Activated CD8-positive, alpha-beta T cell treated with anti-CD3 and anti-CD28 coated beads for 36 hours (primary cell): ENCODE data around the gene SLFNL1. TPM values are rescaled to one million over a fixed set of nuclear protein-coding genes. Genes with fewer than 3 reads are reported as not detected.

Source experiments
- ATAC-seq: fragments of 200-7000 bp; cut with Tn5 transposase; one replicate; pipeline ENCODE4 v1.10.0; 2021; ENCODE audit warnings: mild to moderate bottlenecking, moderate library complexity
- CTCF ChIA-PET: fragments of 350-600 bp; sonication (Branson Sonifier 250); formaldehyde crosslinking; loops from one replicate; lab custom pipeline; 2021; ENCODE audit warnings: antibody characterized with exemption; lab: Charles Lee
- POLR2A ChIA-PET: fragments of 350-600 bp; sonication (Branson Sonifier 250); formaldehyde crosslinking; loops from one replicate; lab custom pipeline; 2021; ENCODE audit warnings: antibody characterized with exemption; lab: Charles Lee
- DNase-seq: peaks from one replicate; pipeline ENCODE4 v3.0.0-alpha.2; 2020
- H3K27ac Mint-ChIP-seq: one replicate; pipeline ENCODE4 v1.8.0; 2021; ENCODE audit warnings: mild to moderate bottlenecking, mixed read lengths
- H3K27me3 Mint-ChIP-seq: one replicate; pipeline ENCODE4 v1.8.0; 2021; ENCODE audit warnings: mixed read lengths
- H3K36me3 Mint-ChIP-seq: one replicate; pipeline ENCODE4 v1.8.0; 2021; ENCODE audit warnings: low read depth, mixed read lengths
- H3K4me1 Mint-ChIP-seq: one replicate; pipeline ENCODE4 v1.8.0; 2021; ENCODE audit warnings: low read depth, mixed read lengths
- H3K4me3 Mint-ChIP-seq: one replicate; pipeline ENCODE4 v1.8.0; 2021; ENCODE audit warnings: mild to moderate bottlenecking, moderate library complexity, mixed read lengths
- H3K9me3 Mint-ChIP-seq: one replicate; pipeline ENCODE4 v1.8.0; 2021; ENCODE audit warnings: mixed read lengths
- CTCF ChIP-seq: fragments of 200-600 bp; IDR thresholded peaks from one replicate; pipeline ENCODE4 v1.8.0; 2022; ENCODE audit warnings: antibody characterized with exemption, mild to moderate bottlenecking
- intact Hi-C: fragments of 100-400 bp; cut with micrococcal nuclease; formaldehyde crosslinking; loops from one replicate; pipeline ENCODE4 v1.10.0; 2022
- total RNA-seq, 2 experiments: library from RNA; stranded (reverse); gene quantifications; one replicate each; pipeline ENCODE4 v1.2.3, GENCODE V29; 2021

Gene SLFNL1
- total RNA-seq, 2 experiments from 2014 or later = 0.22 to 0.25 TPM

GRCh38 chr1:41028034-41028642, 6.6 kb upstream of the SLFNL1 start:
- ChIA-PET CTCF (interaction anchor here (1.3 kb wide), 1 partner anchor 75 kb away, joined by 3 read pairs; no protein-coding TSS in a partner anchor), POLR2A (no interaction called here)
- intact Hi-C loops = no loop called here
- Mint-ChIP-seq H3K27ac (no peak overlapping the region), H3K4me3 (no peak overlapping the region), H3K36me3 (peaks cover 38% of the 10 kb centered on the region), H3K4me1 (peaks cover 4% of the 10 kb centered on the region), H3K27me3 (no peaks in the 10 kb centered on the region), H3K9me3 (no peaks in the 10 kb centered on the region)
- ATAC-seq (no peak), DNase-seq (no peak)
- no peak for TF ChIP-seq CTCF

- Mint-ChIP-seq H3K4me1 (peaks cover 4% of the 10 kb centered on the region), H3K36me3 (peaks cover 28% of the 10 kb centered on the region), H3K27me3 (no peaks in the 10 kb centered on the region), H3K4me3 (no peak overlapping the region), H3K27ac (no peak overlapping the region), H3K9me3 (no peaks in the 10 kb centered on the region)
- ChIA-PET CTCF (no interaction called here), POLR2A (interaction anchor here (0.8 kb wide), 1 partner anchor 12 kb away, joined by 4 read pairs; no protein-coding TSS in a partner anchor)
- TF ChIP-seq CTCF = no peak
- no peak for DNase-seq
- no peak for ATAC-seq
- intact Hi-C loops = no loop called here
Observed at GRCh38 chr1:41025979-41026819, 4.7 kb upstream of the SLFNL1 start.

- no peak for DNase-seq
- intact Hi-C loops = no loop called here
- H3K9me3 Mint-ChIP-seq = no peaks in the 10 kb centered on the region
- H3K27me3 Mint-ChIP-seq = no peaks in the 10 kb centered on the region
- H3K27ac Mint-ChIP-seq = no peak overlapping the region
- no peak for ATAC-seq
- no peak for TF ChIP-seq CTCF
- peaks cover 21% of the 10 kb centered on the region for H3K36me3 Mint-ChIP-seq
- ChIA-PET CTCF (no interaction called here), POLR2A (interaction anchor here (1.5 to 1.6 kb wide), 2 partner anchors 10 to 12 kb away, joined by 4 to 5 read pairs; no protein-coding TSS in a partner anchor)
- peaks cover 4% of the 10 kb centered on the region for H3K4me1 Mint-ChIP-seq
- H3K4me3 Mint-ChIP-seq = no peak overlapping the region
Observed at GRCh38 chr1:41024953-41025352, 3.4 kb upstream of the SLFNL1 start.

GRCh38 chr1:41023279-41023990, 1.9 kb upstream of the SLFNL1 start:
- peaks cover 15% of the 10 kb centered on the region for H3K36me3 Mint-ChIP-seq
- no peak overlapping the region for H3K27ac Mint-ChIP-seq
- H3K27me3 Mint-ChIP-seq = no peaks in the 10 kb centered on the region
- no peak overlapping the region for H3K4me3 Mint-ChIP-seq
- intact Hi-C loops = no loop called here
- H3K4me1 Mint-ChIP-seq = peaks cover 7% of the 10 kb centered on the region
- ATAC-seq (no peak), DNase-seq (no peak)
- CTCF ChIA-PET = no interaction called here
- H3K9me3 Mint-ChIP-seq = no peaks in the 10 kb centered on the region
- POLR2A ChIA-PET = interaction anchor here (0.6 to 1.6 kb wide), 4 partner anchors 8 to 27 kb away, joined by 3 to 4 read pairs (median 4); no protein-coding TSS in a partner anchor
- TF ChIP-seq CTCF = no peak
